CD4-positive, alpha-beta T cell treated with Interleukin-21 for 1 hour (primary cell): Measurements from ENCODE around the gene C14orf132.
"Not testable (repeated sequence)": the region's sequence is repeated elsewhere in the genome, so short reads cannot be mapped to it uniquely, and the experiment has no call there.

Source experiments
- DNase-seq: peaks from one replicate; pipeline ENCODE4 v3.0.0-alpha.2; 2020

Gene C14orf132

GRCh38 chr14:96038920-96039632 lies at the start of gene C14orf132:
Gene C14orf132, plus strand, starts transcription at chr14:96039362. Its CDS starts 139 bp downstream, at chr14:96039501.
- DNase-seq = peak; percentile 41

- peak; percentile 34 for DNase-seq
Observed at GRCh38 chr14:95993768-95994592, 45.2 kb upstream of the C14orf132 start.

- no peak for DNase-seq
Observed at GRCh38 chr14:95994593-95994928, 44.6 kb upstream of the C14orf132 start.

GRCh38 chr14:95998656-95999055 lies 40.5 kb upstream of the C14orf132 start:
- no peak for DNase-seq

- no peak for DNase-seq
Observed at GRCh38 chr14:96001866-96002497, 37.2 kb upstream of the C14orf132 start.

GRCh38 chr14:96002498-96002884 lies 36.7 kb upstream of the C14orf132 start:
- no peak for DNase-seq

GRCh38 chr14:96011131-96011530 lies 28.0 kb upstream of the C14orf132 start:
- DNase-seq = no peak

GRCh38 chr14:96011607-96012006 lies 27.6 kb upstream of the C14orf132 start:
- DNase-seq = no peak

- not testable (repeated sequence) for DNase-seq
Observed at GRCh38 chr14:96012757-96013156, 26.4 kb upstream of the C14orf132 start.

- DNase-seq = no peak
Observed at GRCh38 chr14:96014176-96014575, 25.0 kb upstream of the C14orf132 start.

- no peak for DNase-seq
Observed at GRCh38 chr14:96016501-96017160, 22.5 kb upstream of the C14orf132 start.

- no peak for DNase-seq
Observed at GRCh38 chr14:96017882-96018281, 21.3 kb upstream of the C14orf132 start.

- no peak for DNase-seq
Observed at GRCh38 chr14:96027431-96028355, 11.5 kb upstream of the C14orf132 start.

GRCh38 chr14:96029089-96029645 lies 10.0 kb upstream of the C14orf132 start:
- DNase-seq = no peak

GRCh38 chr14:96030108-96030760 lies 8.9 kb upstream of the C14orf132 start:
- no peak for DNase-seq

GRCh38 chr14:96031691-96032090 lies 7.5 kb upstream of the C14orf132 start:
- DNase-seq = no peak

- no peak for DNase-seq
Observed at GRCh38 chr14:96035456-96035855, 3.7 kb upstream of the C14orf132 start.

- no peak for DNase-seq
Observed at GRCh38 chr14:96037891-96038557, 1.1 kb upstream of the C14orf132 start.

- DNase-seq = no peak
Observed at GRCh38 chr14:96038558-96038919, 623 bp upstream of the C14orf132 start.

GRCh38 chr14:96039633-96040311 lies 610 bp downstream of the C14orf132 start:
- no peak for DNase-seq
